ENCODE data around the gene CNTN4. TPM values are rescaled to one million over a fixed set of nuclear protein-coding genes. Genes with fewer than 3 reads are reported as not detected.

The CNTN4 gene
- total RNA-seq, 1 donor from 2014 or later, result 0.79 TPM

GRCh38 chr3:2976212-2976611, 877.5 kb downstream of the CNTN4 start:
- FAIRE-seq (no peak), DNase-seq (ENCODE audit: low read depth) (no peak)
- no peaks in the 10 kb centered on the region for H3K27me3 ChIP-seq (ENCODE audit: control insufficient read depth, insufficient read depth, low read length)
- no peak overlapping the region for H3K4me3 ChIP-seq (ENCODE audit: low read depth, low read length)
- no peaks in the 10 kb centered on the region for H3K36me3 ChIP-seq (ENCODE audit: control insufficient read depth, insufficient read depth, low read length)
- TF ChIP-seq CTCF (IDR thresholded peaks at IDR 0.05; ENCODE audit: insufficient read depth, low read length, severe bottlenecking), result no peak

GRCh38 chr3:2976796-2977195, 878.1 kb downstream of the CNTN4 start:
- H3K4me3 ChIP-seq (ENCODE audit: low read depth, low read length), result no peak overlapping the region
- no peak for FAIRE-seq
- no peaks in the 10 kb centered on the region for H3K27me3 ChIP-seq (ENCODE audit: control insufficient read depth, insufficient read depth, low read length)
- H3K36me3 ChIP-seq (ENCODE audit: control insufficient read depth, insufficient read depth, low read length), result no peaks in the 10 kb centered on the region
- TF ChIP-seq CTCF (IDR thresholded peaks at IDR 0.05; ENCODE audit: insufficient read depth, low read length, severe bottlenecking), result no peak
- DNase-seq (ENCODE audit: low read depth), result no peak

- TF ChIP-seq CTCF (IDR thresholded peaks at IDR 0.05; ENCODE audit: insufficient read depth, low read length, severe bottlenecking), result no peak
- Histone ChIP-seq H3K36me3 (ENCODE audit: control insufficient read depth, insufficient read depth, low read length) (no peaks in the 10 kb centered on the region), H3K27me3 (ENCODE audit: control insufficient read depth, insufficient read depth, low read length) (no peaks in the 10 kb centered on the region), H3K4me3 (ENCODE audit: low read depth, low read length) (no peak overlapping the region)
- FAIRE-seq, result no peak
- DNase-seq (ENCODE audit: low read depth), result no peak
These were observed 880.5 kb downstream of the CNTN4 start for GRCh38 chr3:2978977-2979732.

GRCh38 chr3:2984005-2984830, 885.6 kb downstream of the CNTN4 start:
- Histone ChIP-seq H3K27me3 (ENCODE audit: control insufficient read depth, insufficient read depth, low read length) (no peaks in the 10 kb centered on the region), H3K4me3 (ENCODE audit: low read depth, low read length) (no peak overlapping the region), H3K36me3 (ENCODE audit: control insufficient read depth, insufficient read depth, low read length) (no peaks in the 10 kb centered on the region)
- no peak for FAIRE-seq
- TF ChIP-seq CTCF (IDR thresholded peaks at IDR 0.05; ENCODE audit: insufficient read depth, low read length, severe bottlenecking), result no peak
- no peak for DNase-seq (ENCODE audit: low read depth)

- TF ChIP-seq CTCF (IDR thresholded peaks at IDR 0.05; ENCODE audit: insufficient read depth, low read length, severe bottlenecking), result no peak
- no peaks in the 10 kb centered on the region for H3K36me3 ChIP-seq (ENCODE audit: control insufficient read depth, insufficient read depth, low read length)
- DNase-seq (ENCODE audit: low read depth) (no peak), FAIRE-seq (no peak)
- H3K4me3 ChIP-seq (ENCODE audit: low read depth, low read length), result no peak overlapping the region
- H3K27me3 ChIP-seq (ENCODE audit: control insufficient read depth, insufficient read depth, low read length), result no peaks in the 10 kb centered on the region
These were observed 886.2 kb downstream of the CNTN4 start for GRCh38 chr3:2984831-2985220.

Data from bronchial epithelial cell (primary cell).